GM19351 (cell line): ENCODE measurements around the gene NUP43.
A peak's percentile ranks its signal among the peaks of the same experiment; 100 is the strongest.
"Not testable (repeated sequence)": the region's sequence is repeated elsewhere in the genome, so short reads cannot be mapped to it uniquely, and the experiment has no call there.

ENCODE experiments used
- ATAC-seq: cut with Tn5 transposase; IDR thresholded peaks from one replicate; pipeline ENCODE4 v1.9.1; 2021; ENCODE audit warnings: mild to moderate bottlenecking, moderate library complexity; ENCODE audit not compliant: unreplicated experiment

The NUP43 gene

GRCh38 chr6:149746147-149746946, at the start of gene NUP43:
Gene NUP43 (minus strand): TSS chr6:149746529. CDS start chr6:149746495, 34 bp downstream.
- ATAC-seq, result peak; percentile 57

- ATAC-seq, result no peak
These were observed 37.2 kb upstream of the NUP43 start for GRCh38 chr6:149783551-149783950.

- ATAC-seq, result no peak
These were observed 36.0 kb upstream of the NUP43 start for GRCh38 chr6:149782337-149782736.

- no peak for ATAC-seq
These were observed 35.4 kb upstream of the NUP43 start for GRCh38 chr6:149781715-149782114.

- ATAC-seq, result no peak
These were observed 33.3 kb upstream of the NUP43 start for GRCh38 chr6:149779644-149779963.

- no peak for ATAC-seq
These were observed 31.3 kb upstream of the NUP43 start for GRCh38 chr6:149777624-149778023.

GRCh38 chr6:149771925-149772324, 25.6 kb upstream of the NUP43 start:
- ATAC-seq, result no peak

- no peak for ATAC-seq
These were observed 24.9 kb upstream of the NUP43 start for GRCh38 chr6:149771185-149771584.

- ATAC-seq, result no peak
These were observed 23.3 kb upstream of the NUP43 start for GRCh38 chr6:149769676-149770075.

GRCh38 chr6:149766156-149766769, 19.9 kb upstream of the NUP43 start:
- ATAC-seq, result no peak

- ATAC-seq, result no peak
These were observed 17.5 kb upstream of the NUP43 start for GRCh38 chr6:149763866-149764265.

- ATAC-seq, result peak; percentile 98
These were observed 15.1 kb upstream of the NUP43 start for GRCh38 chr6:149761438-149761837.

- no peak for ATAC-seq
These were observed 9.9 kb upstream of the NUP43 start for GRCh38 chr6:149756261-149756636.

- ATAC-seq, result peak; percentile 87
These were observed 9.3 kb upstream of the NUP43 start for GRCh38 chr6:149755300-149756260.

- ATAC-seq, result no peak
These were observed 8.2 kb upstream of the NUP43 start for GRCh38 chr6:149754548-149754947.

GRCh38 chr6:149753374-149753637, 7.0 kb upstream of the NUP43 start:
- not testable (repeated sequence) for ATAC-seq

GRCh38 chr6:149752600-149753373, 6.5 kb upstream of the NUP43 start:
- ATAC-seq, result no peak

- ATAC-seq, result not testable (repeated sequence)
These were observed 5.6 kb upstream of the NUP43 start for GRCh38 chr6:149751920-149752319.

GRCh38 chr6:149751239-149751638, 4.9 kb upstream of the NUP43 start:
- ATAC-seq, result no peak

GRCh38 chr6:149750136-149750609, 3.8 kb upstream of the NUP43 start:
- peak; percentile 34 for ATAC-seq
